ENCODE measurements around the gene GRK2.

The GRK2 gene

DNA sequence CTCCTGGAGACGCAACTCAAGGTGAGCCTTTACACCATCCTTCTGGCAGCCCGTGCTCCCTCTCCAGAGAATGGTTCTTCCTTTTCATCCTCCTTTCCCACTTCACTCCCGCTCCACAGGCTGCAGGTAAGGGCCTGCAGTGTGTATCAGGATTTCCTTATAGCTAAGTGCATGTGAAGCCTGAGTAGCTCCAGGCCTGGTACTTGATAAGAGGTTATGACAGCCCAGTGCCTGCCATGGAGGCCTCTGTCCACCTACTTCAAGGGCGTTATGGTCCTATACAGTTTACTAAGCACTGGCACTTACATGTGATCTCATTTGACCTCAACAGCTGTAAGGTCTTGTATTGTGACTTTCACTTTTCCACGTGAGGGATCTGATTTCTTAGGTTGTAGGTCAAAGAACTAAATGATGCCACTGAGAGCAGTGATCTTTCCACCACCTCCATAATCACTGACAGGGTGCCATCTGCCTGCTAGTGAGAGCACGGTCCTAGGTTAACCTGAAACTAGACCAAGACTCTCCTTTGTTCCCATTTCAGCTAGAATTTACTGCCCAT, 55.1 kb downstream of the GRK2 start:
- Histone ChIP-seq H3K4me3 (ENCODE audit: low read length) (no peak overlapping the region), H3K27ac (ENCODE audit: low read depth, low read length) (no peak overlapping the region), H3K36me3 (ENCODE audit: insufficient read depth, low read length) (no peaks in the 10 kb centered on the region), H3K9me3 (ENCODE audit: insufficient read depth, low read depth, low read length) (no peaks in the 10 kb centered on the region), H3K4me1 (ENCODE audit: insufficient read depth, low read length) (no peaks in the 10 kb centered on the region), H3K27me3 (ENCODE audit: insufficient read depth, low read length) (peaks cover 32% of the 10 kb centered on the region), H3K9ac (ENCODE audit: low read depth, low read length) (no peak overlapping the region)
- 90% methylated on average over 6 of the region's 6 CpGs for WGBS

DNA sequence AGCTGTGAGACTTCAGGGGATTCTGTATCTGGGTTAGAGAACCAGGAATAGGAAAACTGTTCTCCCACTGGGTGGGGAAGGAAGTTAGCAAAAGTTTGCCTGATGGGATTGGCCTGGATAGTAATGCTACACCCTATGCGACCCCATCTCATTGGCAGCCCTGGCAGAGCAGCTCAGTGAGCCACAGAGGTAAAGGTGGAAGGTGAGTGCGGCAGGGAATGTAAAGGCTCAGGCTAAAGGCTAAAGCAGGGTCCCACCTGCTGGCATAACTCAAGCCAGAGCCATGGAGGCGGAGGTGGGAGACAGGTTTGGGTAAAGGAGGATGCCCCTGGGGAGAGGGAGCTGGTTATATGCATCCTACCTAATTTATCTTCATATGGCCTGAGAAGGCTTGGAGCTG, 55.8 kb downstream of the GRK2 start:
- Histone ChIP-seq H3K36me3 (ENCODE audit: insufficient read depth, low read length) (no peaks in the 10 kb centered on the region), H3K4me1 (ENCODE audit: insufficient read depth, low read length) (no peaks in the 10 kb centered on the region), H3K27me3 (ENCODE audit: insufficient read depth, low read length) (peaks cover 32% of the 10 kb centered on the region), H3K9ac (ENCODE audit: low read depth, low read length) (no peak overlapping the region), H3K9me3 (ENCODE audit: insufficient read depth, low read depth, low read length) (no peaks in the 10 kb centered on the region), H3K27ac (ENCODE audit: low read depth, low read length) (no peak overlapping the region), H3K4me3 (ENCODE audit: low read length) (no peak overlapping the region)
- WGBS, result 83% methylated on average over 3 of the region's 3 CpGs

DNA sequence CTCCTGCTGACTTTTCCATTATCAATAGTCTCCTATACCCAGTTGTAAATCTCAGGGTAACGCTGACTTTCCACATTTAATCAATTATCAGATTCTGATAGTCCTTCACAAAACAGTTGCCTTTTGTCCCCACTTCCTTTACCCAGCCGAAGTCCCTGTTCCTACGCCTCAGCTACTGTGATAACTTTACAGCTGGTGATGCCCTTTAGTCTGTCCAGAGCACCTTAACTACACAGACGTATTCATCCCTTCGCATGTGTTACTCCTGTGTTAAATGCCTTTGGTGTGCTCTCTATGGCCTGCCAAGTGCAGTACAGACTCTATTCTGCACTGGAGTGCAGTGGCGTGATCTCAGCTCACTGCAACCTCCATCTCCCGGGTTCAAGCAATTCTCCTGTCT, 57.3 kb downstream of the GRK2 start:
- H3K27ac ChIP-seq (ENCODE audit: low read depth, low read length), result no peak overlapping the region
- no peaks in the 10 kb centered on the region for H3K4me1 ChIP-seq (ENCODE audit: insufficient read depth, low read length)
- H3K4me3 ChIP-seq (ENCODE audit: low read length), result no peak overlapping the region
- no peaks in the 10 kb centered on the region for H3K36me3 ChIP-seq (ENCODE audit: insufficient read depth, low read length)
- H3K27me3 ChIP-seq (ENCODE audit: insufficient read depth, low read length), result peaks cover 24% of the 10 kb centered on the region
- WGBS, result 91% methylated on average over 7 of the region's 7 CpGs
- H3K9ac ChIP-seq (ENCODE audit: low read depth, low read length), result no peak overlapping the region
- no peaks in the 10 kb centered on the region for H3K9me3 ChIP-seq (ENCODE audit: insufficient read depth, low read depth, low read length)

DNA sequence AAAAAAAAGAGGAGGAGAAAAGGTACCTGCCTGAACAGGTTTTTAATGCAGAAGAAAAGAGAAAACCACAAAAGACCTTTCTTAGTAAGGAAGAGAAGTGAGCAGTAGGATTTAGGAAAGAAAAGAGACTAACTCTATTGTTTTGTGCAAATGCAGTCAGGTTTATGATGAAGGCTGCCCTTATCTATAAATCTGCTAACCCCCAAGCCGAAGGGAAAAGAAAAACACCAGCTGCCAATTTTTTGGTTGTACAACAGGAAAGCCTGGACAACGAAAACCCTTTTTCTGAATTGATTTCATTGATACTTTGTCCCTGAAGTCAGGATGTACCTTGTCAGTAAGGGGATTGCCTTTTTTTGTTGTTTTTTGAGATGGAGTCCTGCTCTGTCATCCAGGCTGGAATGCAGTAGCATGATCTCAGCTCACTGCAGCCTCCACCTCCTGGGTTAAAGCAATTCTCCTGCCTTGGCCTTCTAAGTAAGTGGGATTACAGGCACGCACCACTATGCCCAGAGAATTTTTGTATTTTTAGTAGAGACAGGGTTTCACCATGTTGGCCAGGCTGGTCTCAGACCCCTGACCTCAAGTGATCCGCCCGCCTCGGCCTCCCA, 65.9 kb downstream of the GRK2 start:
- Histone ChIP-seq H3K9ac (ENCODE audit: low read depth, low read length) (no peak overlapping the region), H3K27me3 (ENCODE audit: insufficient read depth, low read length) (no peaks in the 10 kb centered on the region), H3K4me3 (ENCODE audit: low read length) (no peak overlapping the region), H3K36me3 (ENCODE audit: insufficient read depth, low read length) (no peaks in the 10 kb centered on the region), H3K4me1 (ENCODE audit: insufficient read depth, low read length) (no peaks in the 10 kb centered on the region), H3K9me3 (ENCODE audit: insufficient read depth, low read depth, low read length) (no peaks in the 10 kb centered on the region), H3K27ac (ENCODE audit: low read depth, low read length) (no peak overlapping the region)
- WGBS, result 96% methylated on average over 6 of the region's 6 CpGs

Data from HUES64 (cell line).